Measurements from ENCODE around the gene ATP1B3. TPM values are rescaled to one million over a fixed set of nuclear protein-coding genes. Genes with fewer than 3 reads are reported as not detected.
A peak's percentile ranks its signal among the peaks of the same experiment; 100 is the strongest.
"Not testable (repeated sequence)": the region's sequence is repeated elsewhere in the genome, so short reads cannot be mapped to it uniquely, and the experiment has no call there.

ATP1B3 gene
- polyA plus RNA-seq, 3 donors: 146 to 345 (median 278) TPM

DNA sequence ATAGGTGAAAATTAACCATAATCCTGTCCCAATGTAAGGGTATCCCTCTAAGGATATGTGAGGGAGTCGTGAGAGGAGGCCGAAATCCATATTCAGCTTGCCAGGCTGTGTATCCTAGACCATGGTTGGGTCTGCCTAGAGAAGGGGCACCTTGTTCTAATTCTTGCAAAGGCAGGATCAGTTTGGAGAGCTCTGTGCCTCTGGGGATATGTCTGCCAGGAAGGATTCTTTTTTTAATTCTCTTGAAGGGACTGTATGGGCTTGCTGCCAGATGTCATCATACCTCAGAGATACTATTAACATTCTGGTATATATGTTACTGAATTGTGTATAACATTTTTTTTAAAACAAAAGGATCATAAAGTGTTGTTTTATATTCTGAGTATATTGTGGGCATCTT lies 2.4 kb downstream of the ATP1B3 start:
- DNase-seq (ENCODE audit: extremely low read depth in 1 of 11, low read depth in 9 of 11, low spot score in 4 of 11): no peak

GRCh38 chr3:141881702-141882101 lies 5.3 kb downstream of the ATP1B3 start:
- no peak for DNase-seq (ENCODE audit: extremely low read depth in 1 of 11, low read depth in 9 of 11, low spot score in 4 of 11)

DNA sequence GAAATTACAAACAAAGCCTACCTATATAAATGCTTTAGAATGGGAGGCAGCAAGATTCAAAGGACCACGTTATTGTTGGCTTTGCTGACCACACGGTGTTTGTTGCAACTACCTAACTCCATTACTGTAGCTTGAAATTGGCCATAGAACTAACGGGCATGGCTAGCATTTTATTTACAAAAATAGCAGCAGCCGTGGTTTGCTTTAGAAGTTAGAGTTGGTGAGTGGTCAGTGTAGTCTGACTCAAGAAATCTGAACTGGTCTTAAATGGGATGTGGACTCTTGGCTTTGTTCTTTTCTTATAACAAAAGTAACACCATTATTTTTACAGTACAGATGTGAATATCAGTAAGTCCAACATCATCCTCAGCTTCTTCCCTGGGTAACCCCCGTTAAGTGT lies 10.6 kb downstream of the ATP1B3 start:
- no peak for DNase-seq (ENCODE audit: extremely low read depth in 1 of 11, low read depth in 9 of 11, low spot score in 4 of 11)

DNA sequence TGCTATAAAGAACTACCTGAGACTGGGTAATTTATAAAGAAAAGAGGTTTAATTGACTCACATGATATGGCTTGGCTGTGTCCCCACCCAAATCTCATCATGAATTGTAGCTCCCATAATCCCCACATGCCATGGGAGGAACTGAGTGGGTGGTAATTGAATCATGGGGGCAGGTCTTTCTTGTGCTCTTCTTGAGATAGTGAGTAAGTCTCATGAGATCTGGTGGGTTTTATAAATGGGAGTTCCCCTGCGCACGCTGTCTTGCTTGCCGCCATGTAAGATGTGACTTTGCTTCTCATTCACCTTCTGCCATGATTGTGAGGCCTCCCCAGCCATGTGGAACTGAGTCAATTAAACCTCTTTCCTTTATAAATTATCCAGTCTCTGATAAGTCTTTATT lies 12.1 kb downstream of the ATP1B3 start:
- not testable (repeated sequence) for DNase-seq (ENCODE audit: extremely low read depth in 1 of 11, low read depth in 9 of 11, low spot score in 4 of 11)

DNA sequence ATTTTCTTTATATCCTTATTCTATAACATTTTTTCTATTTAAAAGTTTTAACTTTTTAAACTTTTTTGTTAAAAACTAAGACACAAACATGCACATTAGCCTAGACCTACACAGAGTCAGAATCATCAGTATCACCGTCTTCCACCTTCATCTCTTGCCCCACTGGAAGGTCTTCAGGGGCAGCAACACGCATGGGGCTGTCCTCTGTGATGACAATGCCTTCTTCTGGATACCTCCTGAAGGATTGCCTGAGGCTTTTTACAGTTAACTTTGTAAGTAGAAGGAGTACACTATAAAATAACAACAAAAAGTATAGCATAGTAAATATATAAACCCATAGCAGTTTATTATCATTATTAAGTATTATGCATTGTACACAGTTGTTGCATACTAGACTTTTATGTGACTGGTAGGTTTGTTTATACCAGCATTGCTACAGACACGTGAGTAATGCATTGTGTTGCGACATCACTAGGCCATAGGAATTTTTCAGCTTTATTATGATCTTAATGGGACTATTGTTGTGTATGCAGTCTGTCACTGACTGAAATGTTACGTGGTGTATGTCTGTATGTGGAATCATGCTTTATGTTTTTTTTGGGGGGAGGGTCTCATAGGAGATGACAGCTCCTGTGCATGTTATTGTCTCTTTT lies 18.2 kb downstream of the ATP1B3 start:
- DNase-seq (ENCODE audit: extremely low read depth in 1 of 11, low read depth in 9 of 11, low spot score in 4 of 11): no peak

DNA sequence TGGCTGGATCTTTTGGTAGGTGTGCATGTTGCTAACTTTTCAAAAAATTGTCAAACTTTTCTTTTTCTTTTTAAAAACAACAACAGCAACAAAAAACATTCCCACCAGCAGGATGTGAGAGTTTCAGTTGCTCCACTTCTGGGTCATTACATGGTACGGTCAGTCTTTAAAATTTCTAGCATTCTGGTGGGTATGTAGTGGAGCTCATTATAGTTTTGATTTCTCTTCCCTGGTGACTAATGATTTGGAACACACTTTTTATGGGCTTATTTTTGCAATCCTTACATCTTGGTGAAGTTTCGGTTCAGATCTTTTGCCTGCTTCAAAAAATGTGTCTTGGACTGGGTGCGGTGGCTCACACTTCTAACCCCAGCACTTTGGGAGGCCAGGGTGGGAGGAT lies 19.3 kb downstream of the ATP1B3 start:
- DNase-seq (ENCODE audit: extremely low read depth in 1 of 11, low read depth in 9 of 11, low spot score in 4 of 11): no peak

DNA sequence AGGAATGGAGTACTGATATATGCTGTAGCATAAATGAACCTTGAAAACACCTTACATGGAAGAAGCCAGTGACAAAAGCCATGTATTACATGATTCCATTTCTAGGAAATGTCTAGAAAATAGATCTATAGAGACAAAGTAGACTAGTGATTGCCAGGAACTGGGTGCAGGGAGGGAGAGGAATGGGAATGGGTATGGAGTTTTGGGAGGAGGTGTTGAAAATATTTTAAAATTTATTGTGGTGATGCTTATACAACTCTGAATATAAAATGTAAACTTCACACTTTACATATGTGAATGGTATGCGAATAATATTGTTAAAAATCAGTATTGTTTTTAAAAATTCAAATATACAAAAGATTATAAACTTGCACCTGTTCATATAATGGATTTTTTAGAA lies 22.5 kb downstream of the ATP1B3 start:
- no peak for DNase-seq (ENCODE audit: extremely low read depth in 1 of 11, low read depth in 9 of 11, low spot score in 4 of 11)

DNA sequence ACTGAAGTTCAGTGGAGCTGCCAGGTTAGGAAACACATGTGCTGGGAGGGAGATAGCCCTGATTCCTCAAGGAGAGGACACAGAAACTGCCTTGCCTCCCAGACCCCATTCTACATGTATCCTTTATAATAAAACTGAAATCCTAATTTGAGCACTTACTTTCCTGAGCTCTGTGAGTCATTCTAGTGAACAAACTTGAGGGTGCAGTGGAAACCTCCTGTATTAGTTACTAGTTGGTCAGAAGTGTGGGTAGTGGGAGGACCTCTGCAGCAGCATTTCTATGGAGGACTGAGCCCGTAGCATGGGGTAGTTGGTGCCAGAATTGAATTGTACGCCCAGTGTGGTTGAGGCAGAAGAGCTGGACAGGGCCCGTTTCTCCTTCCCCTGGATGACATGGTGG lies 23.9 kb downstream of the ATP1B3 start:
- no peak for DNase-seq (ENCODE audit: extremely low read depth in 1 of 11, low read depth in 9 of 11, low spot score in 4 of 11)

- DNase-seq (ENCODE audit: extremely low read depth in 1 of 11, low read depth in 9 of 11, low spot score in 4 of 11): no peak
Measured at GRCh38 chr3:141901914-141902313, 25.5 kb downstream of the ATP1B3 start.

DNA sequence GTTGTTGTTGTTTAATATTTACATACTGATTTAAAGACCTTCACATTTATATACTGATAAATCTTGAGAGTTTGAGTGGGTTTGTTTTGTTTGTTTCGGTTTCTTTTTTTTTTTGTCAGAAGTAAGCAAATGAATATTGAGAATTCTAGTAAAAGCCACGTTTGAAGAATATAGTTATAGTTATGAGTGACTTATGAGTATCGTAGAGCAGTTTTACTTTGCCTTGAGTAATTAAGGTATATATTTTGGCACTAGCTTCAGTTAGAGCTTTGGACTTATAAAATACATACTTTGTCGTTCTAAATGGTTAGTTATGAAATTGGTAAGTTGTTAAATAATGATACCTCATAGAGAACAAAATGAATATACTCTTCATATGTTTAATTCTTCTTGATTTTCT lies 27.8 kb downstream of the ATP1B3 start:
- no peak for DNase-seq (ENCODE audit: extremely low read depth in 1 of 11, low read depth in 9 of 11, low spot score in 4 of 11)

DNA sequence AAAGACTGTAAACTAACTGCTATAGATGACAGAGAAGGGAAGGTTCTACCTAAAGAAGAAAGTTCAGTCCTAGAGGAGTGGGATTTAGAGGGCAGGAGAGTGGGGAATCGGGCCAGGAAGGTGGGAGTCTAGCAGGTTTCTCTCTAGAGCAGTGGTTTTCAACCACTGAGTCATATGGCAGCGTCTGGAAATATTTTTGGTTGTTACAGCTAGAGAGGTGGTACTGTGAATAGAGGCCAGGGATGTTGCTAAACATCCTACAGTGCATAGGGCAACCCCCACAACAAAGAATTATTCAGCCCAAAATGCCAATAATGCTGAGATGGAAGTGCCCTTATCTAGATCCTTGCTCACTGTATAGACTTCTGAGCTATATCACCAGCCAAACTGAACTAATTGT lies 28.7 kb downstream of the ATP1B3 start:
- no peak for DNase-seq (ENCODE audit: extremely low read depth in 1 of 11, low read depth in 9 of 11, low spot score in 4 of 11)

GRCh38 chr3:141909408-141909807 lies 33.0 kb downstream of the ATP1B3 start:
- no peak for DNase-seq (ENCODE audit: extremely low read depth in 1 of 11, low read depth in 9 of 11, low spot score in 4 of 11)

DNA sequence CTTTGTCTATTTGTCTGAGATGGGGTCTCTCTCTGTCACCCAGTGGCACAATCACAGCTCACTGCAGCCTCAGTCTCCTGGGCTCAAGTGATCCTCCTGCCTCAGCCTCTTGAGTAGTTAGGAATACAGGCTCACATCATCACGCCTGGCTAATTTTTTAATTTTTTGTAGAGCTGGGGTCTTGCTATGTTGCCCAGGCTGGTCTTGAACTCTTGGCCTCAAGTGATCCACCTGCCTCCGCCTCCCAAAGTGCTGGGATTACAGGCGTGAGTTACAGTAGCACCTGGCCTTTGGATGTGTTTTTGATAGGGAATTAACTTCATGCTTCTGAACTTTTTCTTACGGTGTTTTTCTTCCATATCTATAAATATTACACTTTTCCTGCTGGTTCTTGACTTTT lies 33.5 kb downstream of the ATP1B3 start:
- not testable (repeated sequence) for DNase-seq (ENCODE audit: extremely low read depth in 1 of 11, low read depth in 9 of 11, low spot score in 4 of 11)

GRCh38 chr3:141913150-141913811 lies 36.8 kb downstream of the ATP1B3 start:
- DNase-seq (ENCODE audit: extremely low read depth in 1 of 11, low read depth in 9 of 11, low spot score in 4 of 11): peak in 2 of 11 donors; percentile 17 to 26

GRCh38 chr3:141914311-141914710 lies 37.9 kb downstream of the ATP1B3 start:
- no peak for DNase-seq (ENCODE audit: extremely low read depth in 1 of 11, low read depth in 9 of 11, low spot score in 4 of 11)

DNA sequence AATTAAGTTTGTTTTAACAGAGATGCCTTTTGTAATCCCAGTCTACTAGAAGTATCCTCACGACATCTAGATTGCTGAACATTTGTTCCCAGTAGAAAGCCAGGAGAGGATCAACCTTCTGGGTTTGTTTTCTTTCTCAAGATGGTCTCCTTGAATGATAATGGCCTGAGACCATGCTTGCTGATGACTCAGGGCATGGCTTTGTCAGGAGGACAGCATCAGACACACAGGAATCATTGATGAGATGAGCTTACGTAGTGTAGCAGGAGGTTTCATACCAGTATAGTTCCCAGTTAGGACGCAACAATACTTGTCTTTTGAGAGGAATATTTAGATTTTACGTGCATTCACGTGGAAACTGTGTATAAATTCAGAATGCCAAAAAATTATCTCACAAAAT lies 38.6 kb downstream of the ATP1B3 start:
- DNase-seq (ENCODE audit: extremely low read depth in 1 of 11, low read depth in 9 of 11, low spot score in 4 of 11): no peak

DNA sequence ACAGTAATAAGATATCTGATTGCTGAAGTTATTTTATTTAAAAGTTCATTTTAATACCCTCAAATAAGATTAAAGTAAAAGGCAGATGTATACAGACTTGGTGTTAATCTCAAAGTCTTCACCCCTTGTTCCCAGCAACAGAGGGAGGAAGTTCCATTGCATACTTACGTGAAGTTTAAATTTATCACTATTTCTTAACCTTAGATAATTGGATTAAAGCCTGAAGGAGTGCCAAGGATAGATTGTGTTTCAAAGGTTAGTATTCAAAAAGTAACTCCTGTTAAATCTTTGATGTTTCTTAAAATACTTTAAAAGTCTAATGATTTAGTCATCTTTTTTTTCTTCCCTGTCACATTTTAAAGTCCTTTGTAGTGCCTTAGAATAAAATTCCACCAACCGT lies 39.3 kb downstream of the ATP1B3 start:
- DNase-seq (ENCODE audit: extremely low read depth in 1 of 11, low read depth in 9 of 11, low spot score in 4 of 11): peak in 2 of 11 donors; percentile 28 to 32

DNA sequence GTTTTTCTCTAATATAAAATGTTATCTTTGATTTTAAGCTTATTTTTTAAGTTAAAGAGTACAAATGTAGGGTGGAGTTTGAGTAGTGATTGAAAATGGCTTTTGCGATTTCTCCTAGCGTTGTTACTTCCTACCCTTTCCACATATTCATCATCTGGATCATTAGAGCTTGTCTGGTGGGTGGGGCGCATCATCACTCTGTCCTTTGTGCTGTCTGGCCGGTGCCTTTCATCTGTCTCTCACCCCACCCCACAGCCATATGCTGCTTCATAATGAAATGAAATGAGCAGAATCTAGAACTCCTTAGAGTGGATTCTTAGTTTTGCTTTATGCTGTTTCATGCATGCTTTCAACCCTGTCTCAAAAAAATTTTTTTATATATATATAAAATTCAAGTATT lies 44.3 kb downstream of the ATP1B3 start:
- no peak for DNase-seq (ENCODE audit: extremely low read depth in 1 of 11, low read depth in 9 of 11, low spot score in 4 of 11)

DNA sequence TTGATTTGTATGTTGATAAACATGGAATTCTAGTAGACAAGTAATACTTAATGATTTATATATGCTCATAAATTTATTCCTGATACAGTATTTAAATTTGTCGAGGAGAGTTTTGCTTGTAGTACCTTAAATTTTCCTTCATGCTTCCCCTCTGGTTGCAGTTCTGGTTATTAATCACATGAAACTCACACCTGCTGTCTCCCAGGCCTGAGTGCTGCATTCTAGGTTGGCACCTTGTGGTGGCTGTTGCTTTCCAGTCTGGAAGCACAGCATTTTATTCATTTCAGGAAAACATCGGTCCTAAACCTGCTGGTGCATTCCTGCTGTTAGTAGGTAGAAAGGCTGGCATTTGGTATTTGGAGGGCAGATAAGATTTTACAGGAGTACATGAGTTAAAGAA lies 44.9 kb downstream of the ATP1B3 start:
- DNase-seq (ENCODE audit: extremely low read depth in 1 of 11, low read depth in 9 of 11, low spot score in 4 of 11): no peak

DNA sequence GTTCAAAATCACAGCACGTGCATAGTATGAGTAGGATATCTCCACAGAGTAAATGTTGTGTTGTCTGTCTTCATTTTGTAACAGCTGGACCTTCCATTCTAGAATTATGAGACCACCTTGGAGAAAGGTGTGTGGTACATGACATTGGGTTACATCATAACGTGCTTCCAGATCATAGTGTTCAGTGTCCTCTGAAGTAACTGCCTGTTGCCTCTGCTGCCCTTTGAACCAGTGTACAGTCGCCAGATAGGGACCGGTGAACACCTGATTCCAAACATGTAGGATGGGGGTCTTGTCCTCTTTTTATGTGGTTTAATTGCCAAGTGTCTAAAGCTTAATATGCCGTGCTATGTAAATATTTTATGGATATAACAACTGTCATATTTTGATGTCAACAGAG lies 49.2 kb downstream of the ATP1B3 start:
- not testable (repeated sequence) for DNase-seq (ENCODE audit: extremely low read depth in 1 of 11, low read depth in 9 of 11, low spot score in 4 of 11)

DNA sequence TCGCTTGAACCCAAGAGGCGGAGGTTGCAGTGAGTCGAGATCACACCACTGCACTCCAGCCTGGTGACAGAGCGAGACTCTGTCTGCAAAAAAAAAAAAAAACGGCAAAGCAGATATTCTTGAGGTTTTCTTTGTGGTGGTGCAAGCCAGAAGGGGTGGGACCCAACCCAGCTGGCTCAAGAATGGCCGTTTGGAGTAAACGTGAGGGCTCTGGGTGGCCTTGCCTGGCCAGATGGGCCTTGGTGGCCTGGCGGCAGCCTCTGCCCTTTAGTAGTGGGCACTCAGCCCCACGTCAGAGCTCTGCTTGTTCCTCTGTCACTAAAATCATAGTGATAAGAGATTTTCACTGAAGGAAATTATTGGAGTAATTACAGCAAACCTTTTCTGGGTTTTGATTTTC lies 50.5 kb downstream of the ATP1B3 start:
- DNase-seq (ENCODE audit: extremely low read depth in 1 of 11, low read depth in 9 of 11, low spot score in 4 of 11): no peak

Measured in renal cortex interstitium (tissue), 11 donors.